K562 (cell line): ENCODE data around the gene KRT16. TPM values are rescaled to one million over a fixed set of nuclear protein-coding genes. Genes with fewer than 3 reads are reported as not detected.
A peak's percentile ranks its signal among the peaks of the same experiment; 100 is the strongest.

ENCODE experiments used
- ATAC-seq: fragments of 200-7000 bp; cut with Tn5 transposase; 3 replicates; pipeline ENCODE4 v1.9.1; 2020; ENCODE audit warnings: moderate library complexity
- BruUV-seq: library from RNA; stranded (reverse); fragments of 400-500 nt; replicated peaks from 2 replicates; lab custom pipeline; 2021; lab: Mats Ljungman, UMichigan
- CTCF ChIA-PET: fragments of 300-600 bp; formaldehyde crosslinking; extraction: SDS; loops from one replicate; lab custom pipeline; 2021; ENCODE audit warnings: low intra/inter-chr PET ratio; lab: Yijun Ruan, JAX
- POLR2A ChIA-PET: fragments of 300-600, 350-650 bp; sonication (Branson Sonifier 250); formaldehyde crosslinking; extraction: SDS; loops from one replicate; lab custom pipeline; 2021; ENCODE audit warnings: antibody characterized with exemption, inconsistent platforms; lab: Yijun Ruan, JAX
- DNase-seq, 4 experiments: peaks; one replicate each; pipeline versions ENCODE4 v3.0.0 to v3.0.0-alpha.2; 2011 to 2018; ENCODE audit warnings: low spot score in 3 of 4, mixed read lengths in 3 of 4; ENCODE audit errors: extremely low read depth in 1 of 4
- FAIRE-seq: peaks from 2 replicates; lab custom pipeline; 2011; peaks lifted over from hg19 to GRCh38; lab: Jason Lieb, UNC
- H2AFZ ChIP-seq: 2 replicates; pipeline ENCODE4 v1.6.0; 2011; ENCODE audit warnings: low read depth, low read length, control low read depth, inconsistent platforms
- H3K27ac ChIP-seq: fragments of 200-600 bp; 3 replicates; pipeline ENCODE4 v1.8.0; 2011; ENCODE audit warnings: low read depth, mild to moderate bottlenecking, control low read depth, inconsistent platforms, low read length, moderate library complexity, mixed read lengths; ENCODE audit errors: extremely low read depth
- H3K27me3 ChIP-seq, 2 experiments: fragments of 300-600 bp in 1 of 2; 2 replicates in 1 of 2; 3 replicates in 1 of 2; pipeline versions ENCODE4 v1.6.0 to v1.8.0; 2011; ENCODE audit warnings: inconsistent platforms in 2 of 2, low read length in 2 of 2, mild to moderate bottlenecking in 1 of 2, mixed read lengths in 1 of 2, moderate library complexity in 1 of 2; ENCODE audit not compliant: control insufficient read depth in 2 of 2, insufficient read depth in 2 of 2
- H3K36me3 ChIP-seq: fragments of 300-600 bp; 3 replicates; pipeline ENCODE4 v1.8.0; 2011; ENCODE audit warnings: mild to moderate bottlenecking, low read length, inconsistent platforms; ENCODE audit not compliant: control insufficient read depth, insufficient read depth
- H3K4me1 ChIP-seq, 2 experiments: fragments of 200-600 bp in 1 of 2; replicated peaks in 1 of 2; 2 replicates in 1 of 2; 3 replicates in 1 of 2; pipeline versions ENCODE4 v1.5.1 to v1.8.0; 2011; ENCODE audit warnings: inconsistent platforms in 2 of 2, low read length in 2 of 2, mild to moderate bottlenecking in 1 of 2, mixed read lengths in 1 of 2, moderate library complexity in 1 of 2; ENCODE audit not compliant: control insufficient read depth in 2 of 2, insufficient read depth in 2 of 2
- H3K4me2 ChIP-seq: 2 replicates; pipeline ENCODE4 v1.6.1; 2011; ENCODE audit warnings: low read length, control low read depth, inconsistent platforms, mixed read lengths; ENCODE audit not compliant: insufficient read depth
- H3K4me3 ChIP-seq: fragments of 200-600 bp; sonication (generic), shearing (Covaris generic); 2 replicates; pipeline ENCODE4 v1.5.1; 2016; ENCODE audit warnings: control low read depth, inconsistent platforms
- H3K79me2 ChIP-seq: fragments of 200-600 bp; 3 replicates; pipeline ENCODE4 v1.8.0; 2011; ENCODE audit warnings: low read length, inconsistent platforms; ENCODE audit not compliant: control insufficient read depth, insufficient read depth
- H3K9ac ChIP-seq, 2 experiments: 2 replicates each; pipeline versions ENCODE4 v1.6.0 to v1.6.1; 2011; ENCODE audit warnings: low read depth in 2 of 2, low read length in 2 of 2, control low read depth in 1 of 2, inconsistent platforms in 1 of 2, mild to moderate bottlenecking in 1 of 2, mixed read lengths in 1 of 2; ENCODE audit not compliant: insufficient read depth in 1 of 2
- H3K9me1 ChIP-seq: one replicate; pipeline ENCODE4 v1.6.0; 2011; ENCODE audit warnings: inconsistent platforms, mild to moderate bottlenecking, low read length, moderate library complexity; ENCODE audit not compliant: control insufficient read depth, insufficient read depth
- H3K9me3 ChIP-seq: replicated peaks from 2 replicates; pipeline ENCODE4 v1.5.1; 2011; ENCODE audit warnings: low read depth, low read length, inconsistent platforms; ENCODE audit not compliant: control insufficient read depth, insufficient read depth
- H4K20me1 ChIP-seq: replicated peaks from 2 replicates; pipeline ENCODE4 v1.6.1; 2011; ENCODE audit warnings: low read length, inconsistent platforms, mixed read lengths; ENCODE audit not compliant: control insufficient read depth, insufficient read depth
- LEF1 ChIP-seq: fragments of 450-650 bp; IDR thresholded peaks from 2 replicates; pipeline ENCODE4 v1.6.1; 2016; ENCODE audit warnings: mild to moderate bottlenecking
- MCM3 ChIP-seq: fragments of 450-650 bp; IDR thresholded peaks from 2 replicates; pipeline ENCODE4 v1.6.1; 2016
- RBBP5 ChIP-seq: fragments of 200-600 bp; sonication (generic); IDR thresholded peaks from 2 replicates; pipeline ENCODE4 v1.6.1; 2012; ENCODE audit warnings: borderline replicate concordance, mild to moderate bottlenecking, low read length, control low read depth, inconsistent platforms; ENCODE audit not compliant: insufficient read depth, poor library complexity, severe bottlenecking
- RFX1 ChIP-seq: fragments of 450-650 bp; IDR thresholded peaks from 2 replicates; pipeline ENCODE4 v1.6.1; 2016; ENCODE audit warnings: mild to moderate bottlenecking, moderate library complexity
- RFX7 ChIP-seq: fragments of 250-450 bp; sonication (Bioruptor Pico); IDR thresholded peaks from 2 replicates; pipeline ENCODE4 v1.5.1; 2021; ENCODE audit warnings: mild to moderate bottlenecking
- WGBS: fragments of 100-300 bp; shearing (Covaris generic); methylation state at CpG from one replicate; pipeline ENCODE4 v1.1.6; 2016; ENCODE audit warnings: low coverage, mixed read lengths; ENCODE audit not compliant: insufficient coverage; ENCODE audit errors: missing lambda C conversion rate; 5-methylcytosine and 5-hydroxymethylcytosine counted together
- in situ Hi-C: fragments of 300-500 bp; cut with MboI; formaldehyde crosslinking; loops from 4 replicates; pipeline ENCODE4 v1.15.0; 2018; ENCODE audit warnings: inconsistent platforms, mixed read lengths
- intact Hi-C: fragments of 100-400 bp; cut with micrococcal nuclease; formaldehyde crosslinking; loops from 2 replicates; pipeline ENCODE4 v1.14.2; 2022
- polyA plus RNA-seq, 8 experiments: library from polyadenylated mRNA; depleted of rRNA in 4 of 8; stranded (reverse) in 5 of 8; unstranded in 3 of 8; fragments of >200 nt; fragmentation: Nextera tagmentation in 2 of 8; fragmentation: Illumina TruSeq in 1 of 8; extraction: Ambion mirVana in 2 of 8; extraction: Trizol in 1 of 8; gene quantifications; 2 replicates each; pipeline versions ENCODE4 v1.2.1 to v1.2.3, GENCODE V29; 2011 to 2014; ENCODE audit warnings: inconsistent platforms in 1 of 8, missing spikeins in 1 of 8
- total RNA-seq, 7 experiments: library from RNA; depleted of rRNA in 6 of 7; stranded (reverse); fragments of >200 nt in 6 of 7; fragmentation: Illumina TruSeq in 2 of 7; extraction: Trizol in 2 of 7; gene quantifications; 2 replicates each; pipeline versions ENCODE4 v1.2.1 to v1.2.3, GENCODE V29; 2011 to 2021; ENCODE audit warnings: low replicate concordance in 1 of 7

Gene KRT16
- total and polyA plus RNA-seq, 9 of the 15 experiments (the other 6 are each of a cell fraction or from before 2014, with no cell fraction given), result 0.04 TPM; not detected in 8

GRCh38 chr17:41580687-41581365 lies 31.7 kb downstream of the KRT16 start:
- BruUV-seq, result no TSS peak

DNA sequence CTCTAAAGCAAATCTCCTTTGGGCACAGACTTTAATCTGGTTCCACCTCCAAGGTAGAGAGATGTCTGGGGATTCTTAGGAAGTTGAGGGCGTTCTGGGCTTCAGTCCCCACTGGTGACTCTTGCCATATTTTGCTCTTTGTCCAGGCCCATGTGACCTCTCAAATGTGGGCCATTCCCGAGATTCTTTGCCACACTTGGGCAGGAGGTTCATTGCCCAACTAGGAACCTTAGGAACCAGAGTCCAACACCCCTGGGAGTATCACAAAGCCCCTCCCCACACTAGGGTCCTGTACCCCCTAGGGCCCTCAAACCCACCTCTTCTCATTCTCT lies 32.4 kb downstream of the KRT16 start:
- no peak for ATAC-seq

More at GRCh38 chr17:41580687-41581365, 31.7 kb downstream of the KRT16 start:
- ChIA-PET POLR2A (interaction anchor here (1.0 to 1.7 kb wide), 3 partner anchors 9 to 12 kb away, joined by 3 to 4 read pairs (median 3); partner anchors contain the start of gene KRT9), CTCF (interaction anchor here (1.9 to 3.6 kb wide), 3 partner anchors 31 to 82 kb away, joined by 7 to 21 read pairs (median 17); no protein-coding TSS in a partner anchor)
- no peaks in the 10 kb centered on the region for H3K9me3 ChIP-seq
- no peak for FAIRE-seq
- H3K36me3 ChIP-seq, result no peaks in the 10 kb centered on the region
- no peak overlapping the region for H3K27ac ChIP-seq
- no peaks in the 10 kb centered on the region for H4K20me1 ChIP-seq
- H3K79me2 ChIP-seq, result no peaks in the 10 kb centered on the region
- no peak overlapping the region for H3K4me3 ChIP-seq
- no peak for TF ChIP-seq MCM3
- no peak for TF ChIP-seq RBBP5
- no peak for TF ChIP-seq RFX7 (CRISPR knock-in tag)
- no peak for TF ChIP-seq LEF1
- H2AFZ ChIP-seq, result no peak overlapping the region
- H3K9me1 ChIP-seq, result no peaks in the 10 kb centered on the region
- no peak for ATAC-seq
- 0% methylated on average over 1 of the region's 1 CpG for WGBS
- H3K4me1 ChIP-seq, result peaks cover 2 to 9% of the 10 kb centered on the region in 2 experiments; a peak in 3 of 5 replicates
- no peak overlapping the region for H3K4me2 ChIP-seq
- intact Hi-C loops (no loop called here), in situ Hi-C loops (no loop called here)
- no peak overlapping the region for H3K9ac ChIP-seq
- peaks cover 6 to 31% of the 10 kb centered on the region in 2 experiments; a peak in 3 of 5 replicates for H3K27me3 ChIP-seq
- no peak for DNase-seq

More for the DNA sequence above, 32.4 kb downstream of the KRT16 start:
- Histone ChIP-seq H3K9ac (no peak overlapping the region), H3K36me3 (no peaks in the 10 kb centered on the region), H3K4me3 (no peak overlapping the region), H2AFZ (0 out of 2 replicates have a peak overlapping the region, but pooled peaks have one; percentile 92), H3K27me3 (peaks cover under 1 to 28% of the 10 kb centered on the region in 2 experiments; a peak in 3 of 5 replicates), H3K4me1 (peaks cover 2 to 9% of the 10 kb centered on the region in 2 experiments; a peak in 3 of 5 replicates), H3K9me3 (no peaks in the 10 kb centered on the region), H3K4me2 (no peak overlapping the region; the same call in 1 of the 2 replicates), H3K9me1 (no peaks in the 10 kb centered on the region), H3K79me2 (no peaks in the 10 kb centered on the region), H4K20me1 (no peaks in the 10 kb centered on the region), H3K27ac (no peak overlapping the region)
- peak; percentile 29 for FAIRE-seq
- intact Hi-C loops (no loop called here), in situ Hi-C loops (no loop called here)
- ChIA-PET POLR2A (no interaction called here), CTCF (interaction anchor here (1.9 to 3.6 kb wide), 3 partner anchors 31 to 83 kb away, joined by 7 to 21 read pairs (median 17); no protein-coding TSS in a partner anchor)
- 8% methylated on average over 2 of the region's 2 CpGs for WGBS
- no TSS peak for BruUV-seq
- no peak for TF ChIP-seq RFX1
- DNase-seq, result no peak
